ENCODE data around the gene PAOX.

PAOX gene

GRCh38 chr10:133388236-133388972 is 9.3 kb downstream of the PAOX start:
- no peak for DNase-seq

GRCh38 chr10:133388973-133389818 is 10.1 kb downstream of the PAOX start:
- peak; percentile 49 for DNase-seq

GRCh38 chr10:133390597-133391248 is 11.7 kb downstream of the PAOX start:
- DNase-seq = no peak

GRCh38 chr10:133391249-133391635 is 12.2 kb downstream of the PAOX start:
- no peak for DNase-seq

GRCh38 chr10:133391761-133392518 is 12.9 kb downstream of the PAOX start:
- DNase-seq = no peak

- no peak for DNase-seq
Measured at GRCh38 chr10:133393401-133394063, 14.5 kb downstream of the PAOX start.

GRCh38 chr10:133394064-133394663 is 15.1 kb downstream of the PAOX start, which contains the start of gene MTG1:
TSS of gene MTG1 (plus strand) at chr10:133394157. CDS start at chr10:133394221, 64 bp downstream.
- peak; percentile 97 for DNase-seq

- no peak for DNase-seq
Measured at GRCh38 chr10:133394801-133395221, 15.7 kb downstream of the PAOX start.

GRCh38 chr10:133396035-133396624 is 17.1 kb downstream of the PAOX start:
- no peak for DNase-seq

- no peak for DNase-seq
Measured at GRCh38 chr10:133397938-133398337, 18.9 kb downstream of the PAOX start.

- DNase-seq = no peak
Measured at GRCh38 chr10:133399123-133399601, 20.1 kb downstream of the PAOX start.

- no peak for DNase-seq
Measured at GRCh38 chr10:133400624-133401424, 21.8 kb downstream of the PAOX start.

- no peak for DNase-seq
Measured at GRCh38 chr10:133401500-133401899, 22.4 kb downstream of the PAOX start.

- DNase-seq = no peak
Measured at GRCh38 chr10:133401981-133402725, 23.1 kb downstream of the PAOX start.

GRCh38 chr10:133403359-133403758 is 24.3 kb downstream of the PAOX start:
- no peak for DNase-seq

- no peak for DNase-seq
Measured at GRCh38 chr10:133403784-133404183, 24.7 kb downstream of the PAOX start.

GRCh38 chr10:133405272-133405671 is 26.2 kb downstream of the PAOX start:
- no peak for DNase-seq

- no peak for DNase-seq
Measured at GRCh38 chr10:133405844-133406527, 26.9 kb downstream of the PAOX start.

Data from activated T-cell treated with anti-CD3 and anti-CD28 coated beads, Interleukin-2, amount 50 U/mL, for 1 hour (primary cell).